ENCODE measurements around the gene RFX4.
"Not testable (repeated sequence)": the region's sequence is repeated elsewhere in the genome, so short reads cannot be mapped to it uniquely, and the experiment has no call there.

The RFX4 gene

DNA sequence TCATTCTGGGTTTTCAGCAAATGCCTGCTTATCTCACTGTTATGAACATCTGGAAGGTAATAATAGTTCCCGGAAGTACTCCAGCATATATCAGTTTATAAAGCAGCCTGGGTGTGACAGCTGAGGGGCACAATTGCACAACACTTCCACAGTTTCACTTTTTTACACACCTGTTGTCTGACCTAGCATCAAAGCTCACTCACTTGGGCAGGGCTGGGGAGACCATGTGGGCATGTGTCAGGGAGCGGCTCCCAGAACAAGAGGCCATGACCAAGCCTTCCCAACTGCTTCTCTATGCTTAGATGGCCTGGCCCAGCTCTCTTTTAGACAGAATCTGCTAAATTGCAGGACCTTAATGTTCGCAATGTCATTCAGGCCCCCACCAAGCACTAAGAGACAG, 140.6 kb downstream of the RFX4 start:
- Histone ChIP-seq H3K27me3 (ENCODE audit: control insufficient read depth, insufficient read depth, low read length) (no peaks in the 10 kb centered on the region), H3K9ac (ENCODE audit: low read length) (no peak overlapping the region), H3K36me3 (ENCODE audit: control insufficient read depth, low read depth, low read length) (no peaks in the 10 kb centered on the region), H3K9me3 (ENCODE audit: control insufficient read depth, low read depth, low read length) (no peaks in the 10 kb centered on the region), H3K27ac (ENCODE audit: low read length) (no peak overlapping the region), H3K4me1 (ENCODE audit: control insufficient read depth, low read depth, low read length) (peaks cover 12% of the 10 kb centered on the region), H3K4me3 (ENCODE audit: low read length) (no peak overlapping the region)

DNA sequence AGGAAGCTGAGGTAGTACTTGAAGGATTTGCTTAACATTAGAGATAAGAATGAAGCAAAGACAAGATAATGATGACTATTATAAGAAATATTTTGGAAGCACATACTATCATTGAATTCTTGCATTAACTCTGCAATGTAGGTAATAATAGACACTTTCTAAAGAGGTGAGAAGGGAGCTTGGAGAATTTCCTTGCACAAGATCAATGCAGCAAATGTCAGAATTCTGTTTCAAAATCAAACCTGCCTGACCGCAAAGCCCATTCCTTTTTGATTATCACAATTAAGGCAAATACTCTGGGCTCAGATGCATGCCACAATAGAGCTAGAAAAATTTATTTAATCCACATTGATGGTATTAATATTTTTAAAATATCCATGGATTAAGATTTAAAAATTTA, 141.3 kb downstream of the RFX4 start:
- Histone ChIP-seq H3K4me1 (ENCODE audit: control insufficient read depth, low read depth, low read length) (peaks cover 12% of the 10 kb centered on the region), H3K4me3 (ENCODE audit: low read length) (no peak overlapping the region), H3K9me3 (ENCODE audit: control insufficient read depth, low read depth, low read length) (no peaks in the 10 kb centered on the region), H3K9ac (ENCODE audit: low read length) (no peak overlapping the region), H3K36me3 (ENCODE audit: control insufficient read depth, low read depth, low read length) (no peaks in the 10 kb centered on the region), H3K27ac (ENCODE audit: low read length) (no peak overlapping the region), H3K27me3 (ENCODE audit: control insufficient read depth, insufficient read depth, low read length) (no peaks in the 10 kb centered on the region)

DNA sequence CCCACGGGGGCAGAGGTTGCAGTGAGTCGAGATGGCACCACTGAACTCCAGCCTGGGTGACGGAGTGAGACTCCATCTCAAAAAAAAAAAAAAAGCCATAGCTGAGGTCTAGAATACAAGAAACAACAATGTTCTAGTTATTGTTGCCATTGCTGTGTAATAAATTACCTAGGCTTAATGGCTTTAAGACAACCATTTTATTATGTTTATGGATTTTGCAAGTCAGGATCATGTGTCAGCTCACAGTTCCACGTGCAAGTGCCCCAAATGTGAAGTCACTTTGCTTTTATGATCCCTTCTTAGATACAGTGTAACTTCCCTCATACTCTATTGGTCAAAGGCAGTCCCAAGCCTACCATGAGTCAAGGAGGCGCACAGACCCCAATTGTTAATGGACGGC, 142.1 kb downstream of the RFX4 start:
- Histone ChIP-seq H3K9me3 (ENCODE audit: control insufficient read depth, low read depth, low read length) (no peaks in the 10 kb centered on the region), H3K27ac (ENCODE audit: low read length) (no peak overlapping the region), H3K4me3 (ENCODE audit: low read length) (no peak overlapping the region), H3K4me1 (ENCODE audit: control insufficient read depth, low read depth, low read length) (peaks cover 12% of the 10 kb centered on the region), H3K9ac (ENCODE audit: low read length) (no peak overlapping the region), H3K27me3 (ENCODE audit: control insufficient read depth, insufficient read depth, low read length) (no peaks in the 10 kb centered on the region), H3K36me3 (ENCODE audit: control insufficient read depth, low read depth, low read length) (no peaks in the 10 kb centered on the region)

DNA sequence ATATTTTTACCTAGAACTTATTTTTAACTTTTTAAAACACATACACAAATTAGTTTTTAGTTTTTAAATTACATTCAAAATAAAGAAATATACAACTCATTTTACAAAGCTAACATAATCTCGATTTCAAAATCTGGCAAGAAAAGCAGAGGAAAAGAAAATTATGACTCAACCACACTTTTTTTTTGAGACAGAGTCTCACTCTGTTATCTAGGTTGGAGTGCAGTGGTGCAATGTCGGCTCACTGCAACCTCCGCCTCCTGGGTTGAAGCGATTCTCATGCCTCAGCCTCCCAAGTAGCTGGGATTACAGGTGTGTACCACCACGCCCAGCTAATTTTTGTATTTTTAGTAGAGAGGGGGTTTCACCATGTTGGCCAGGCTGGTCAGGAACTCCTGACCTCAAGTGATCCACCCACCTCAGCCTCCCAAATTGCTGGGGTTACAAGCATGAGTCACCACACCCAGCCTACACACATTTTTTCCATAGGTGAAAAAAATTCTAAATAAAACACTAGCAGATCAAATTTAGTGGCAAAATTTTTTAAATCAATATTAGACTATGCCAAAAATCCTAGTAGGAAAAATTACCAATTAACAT, 143.9 kb downstream of the RFX4 start:
- H3K27ac ChIP-seq (ENCODE audit: low read length); H3K9ac ChIP-seq (ENCODE audit: low read length); H3K27me3 ChIP-seq (ENCODE audit: control insufficient read depth, insufficient read depth, low read length); H3K36me3 ChIP-seq (ENCODE audit: control insufficient read depth, low read depth, low read length); H3K9me3 ChIP-seq (ENCODE audit: control insufficient read depth, low read depth, low read length); H3K4me3 ChIP-seq (ENCODE audit: low read length): not testable (repeated sequence)
- H3K4me1 ChIP-seq (ENCODE audit: control insufficient read depth, low read depth, low read length) = peaks cover 12% of the 10 kb centered on the region

DNA sequence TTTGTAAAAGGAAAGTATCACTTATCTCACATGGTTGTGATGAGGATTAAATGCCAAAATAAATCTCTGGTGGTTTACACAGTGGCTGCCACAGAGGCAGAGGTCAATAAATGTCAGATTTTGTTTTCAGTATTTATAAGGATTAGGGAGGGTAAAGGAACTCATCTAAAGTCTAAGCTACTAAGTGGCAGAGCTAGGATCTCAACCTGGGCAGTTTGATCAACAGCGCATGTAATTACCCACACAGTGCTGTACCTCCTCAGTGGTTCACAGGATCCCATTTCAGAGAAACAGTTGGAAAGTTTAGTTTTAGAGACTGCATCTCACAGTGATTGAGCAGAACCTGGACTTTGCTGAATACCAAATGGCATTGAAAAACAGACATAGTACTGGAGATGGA, 146.8 kb downstream of the RFX4 start:
- Histone ChIP-seq H3K9ac (ENCODE audit: low read length) (no peak overlapping the region), H3K9me3 (ENCODE audit: control insufficient read depth, low read depth, low read length) (no peaks in the 10 kb centered on the region), H3K27me3 (ENCODE audit: control insufficient read depth, insufficient read depth, low read length) (no peaks in the 10 kb centered on the region), H3K36me3 (ENCODE audit: control insufficient read depth, low read depth, low read length) (no peaks in the 10 kb centered on the region), H3K4me3 (ENCODE audit: low read length) (no peak overlapping the region), H3K27ac (ENCODE audit: low read length) (no peak overlapping the region), H3K4me1 (ENCODE audit: control insufficient read depth, low read depth, low read length) (no peaks in the 10 kb centered on the region)

DNA sequence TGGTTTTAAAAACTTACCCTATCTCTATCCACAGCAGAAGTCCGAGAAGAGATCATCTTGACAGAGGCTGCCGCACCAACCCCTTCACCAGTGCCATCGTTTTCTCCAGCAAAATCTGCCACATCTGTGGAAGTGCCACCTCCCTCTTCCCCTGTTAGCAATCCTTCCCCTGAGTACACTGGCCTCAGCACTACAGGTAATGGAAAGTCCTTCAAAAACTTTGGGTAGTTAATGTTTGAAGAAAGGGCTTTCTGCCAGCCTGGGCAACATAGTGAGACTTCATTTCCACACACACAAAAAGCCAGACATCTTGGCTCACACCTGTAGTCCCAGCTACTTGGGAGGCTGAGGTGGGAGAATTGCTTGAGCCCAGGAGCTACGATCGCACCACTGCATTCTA, 150.1 kb downstream of the RFX4 start:
- Histone ChIP-seq H3K9ac (ENCODE audit: low read length) (no peak overlapping the region), H3K27ac (ENCODE audit: low read length) (no peak overlapping the region), H3K9me3 (ENCODE audit: control insufficient read depth, low read depth, low read length) (no peaks in the 10 kb centered on the region), H3K4me1 (ENCODE audit: control insufficient read depth, low read depth, low read length) (no peaks in the 10 kb centered on the region), H3K36me3 (ENCODE audit: control insufficient read depth, low read depth, low read length) (no peaks in the 10 kb centered on the region), H3K27me3 (ENCODE audit: control insufficient read depth, insufficient read depth, low read length) (no peaks in the 10 kb centered on the region), H3K4me3 (ENCODE audit: low read length) (no peak overlapping the region)

DNA sequence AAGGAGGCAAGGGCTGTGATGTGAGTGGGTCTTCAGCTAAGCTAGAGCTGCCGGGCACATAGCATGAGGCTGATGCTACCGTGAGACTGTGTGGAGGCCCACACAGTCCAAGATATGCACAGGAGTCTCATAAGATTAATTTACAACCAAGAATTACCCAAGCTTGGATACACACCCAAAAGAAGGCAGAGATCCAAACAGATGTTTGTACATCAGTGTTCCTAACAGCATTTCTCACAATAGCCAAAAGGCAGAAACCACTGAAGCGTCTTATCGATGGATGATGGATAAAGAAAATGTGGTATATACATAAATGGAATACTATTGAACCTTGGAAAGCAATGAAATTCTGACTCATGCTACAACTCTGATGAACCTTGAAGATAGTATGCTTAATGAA, 150.9 kb downstream of the RFX4 start:
- H3K4me3 ChIP-seq (ENCODE audit: low read length) = no peak overlapping the region
- H3K27me3 ChIP-seq (ENCODE audit: control insufficient read depth, insufficient read depth, low read length) = no peaks in the 10 kb centered on the region
- no peaks in the 10 kb centered on the region for H3K4me1 ChIP-seq (ENCODE audit: control insufficient read depth, low read depth, low read length)
- no peaks in the 10 kb centered on the region for H3K9me3 ChIP-seq (ENCODE audit: control insufficient read depth, low read depth, low read length)
- no peaks in the 10 kb centered on the region for H3K36me3 ChIP-seq (ENCODE audit: control insufficient read depth, low read depth, low read length)
- H3K27ac ChIP-seq (ENCODE audit: low read length) = no peak overlapping the region
- H3K9ac ChIP-seq (ENCODE audit: low read length) = no peak overlapping the region

DNA sequence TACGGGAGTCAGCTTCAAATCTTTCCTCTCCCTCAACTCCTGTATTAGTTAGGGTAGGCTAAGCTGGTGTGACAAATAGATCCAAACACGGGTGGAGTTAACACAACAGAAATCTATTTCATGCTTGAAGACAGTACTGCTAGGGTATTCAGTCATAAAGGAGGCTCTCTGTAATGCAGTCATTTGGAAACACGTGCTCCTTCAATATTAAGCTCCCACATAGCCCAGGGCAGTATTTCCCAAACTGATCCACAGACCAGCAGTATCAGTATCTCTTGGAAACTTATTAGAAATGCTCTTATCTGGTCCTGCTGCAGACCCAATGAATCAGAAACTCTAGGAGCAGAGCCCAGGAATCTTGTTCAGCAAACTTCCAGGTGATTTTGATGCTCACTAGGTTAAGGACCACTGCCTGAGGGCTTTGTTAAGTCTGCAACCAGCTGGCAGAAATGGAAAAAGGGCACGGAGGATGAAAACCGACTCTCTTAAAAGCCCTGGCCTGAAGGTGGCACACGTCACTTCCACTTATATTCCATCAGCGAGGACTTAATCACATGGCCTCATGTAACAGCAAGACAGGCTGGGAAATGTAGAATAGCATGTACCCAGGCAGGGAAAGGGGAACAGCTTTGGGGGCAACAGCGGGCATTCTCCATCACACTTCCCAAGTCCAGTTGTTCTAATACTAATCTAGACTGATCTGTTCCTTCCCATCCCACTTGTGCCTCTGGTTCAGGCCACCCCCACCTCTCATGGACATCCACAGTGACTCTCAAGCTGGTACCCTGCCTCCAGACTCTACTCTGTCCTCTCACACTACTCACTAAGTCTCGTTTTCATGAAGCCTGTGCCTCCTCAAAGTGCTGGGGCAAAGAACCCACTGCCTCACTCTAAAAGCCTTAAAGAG, 153.5 kb downstream of the RFX4 start:
- no peaks in the 10 kb centered on the region for H3K9me3 ChIP-seq (ENCODE audit: control insufficient read depth, low read depth, low read length)
- no peak overlapping the region for H3K9ac ChIP-seq (ENCODE audit: low read length)
- H3K27ac ChIP-seq (ENCODE audit: low read length) = no peak overlapping the region
- H3K27me3 ChIP-seq (ENCODE audit: control insufficient read depth, insufficient read depth, low read length) = no peaks in the 10 kb centered on the region
- peaks cover 11% of the 10 kb centered on the region for H3K4me1 ChIP-seq (ENCODE audit: control insufficient read depth, low read depth, low read length)
- no peak overlapping the region for H3K4me3 ChIP-seq (ENCODE audit: low read length)
- no peaks in the 10 kb centered on the region for H3K36me3 ChIP-seq (ENCODE audit: control insufficient read depth, low read depth, low read length)

DNA sequence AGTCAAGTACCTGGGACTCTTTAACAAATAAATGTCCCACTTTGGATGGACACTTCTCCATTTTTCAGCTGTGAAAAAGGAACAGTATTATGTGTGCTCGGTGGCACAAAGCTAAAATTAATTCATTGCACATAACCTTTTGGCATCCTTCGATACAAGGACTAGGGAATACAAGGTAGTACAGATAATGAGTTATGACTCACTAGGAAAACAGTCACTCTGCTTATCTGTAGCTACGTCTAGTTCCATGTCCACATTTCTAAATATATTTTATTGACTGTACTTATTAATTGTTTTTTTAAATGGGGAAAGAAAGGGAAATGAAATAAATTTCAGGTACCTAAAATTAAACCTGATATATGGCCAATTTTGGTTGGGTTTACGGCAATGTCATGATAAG, 156.5 kb downstream of the RFX4 start:
- Histone ChIP-seq H3K4me3 (ENCODE audit: low read length) (no peak overlapping the region), H3K9me3 (ENCODE audit: control insufficient read depth, low read depth, low read length) (no peaks in the 10 kb centered on the region), H3K27me3 (ENCODE audit: control insufficient read depth, insufficient read depth, low read length) (no peaks in the 10 kb centered on the region), H3K9ac (ENCODE audit: low read length) (no peak overlapping the region), H3K27ac (ENCODE audit: low read length) (no peak overlapping the region), H3K36me3 (ENCODE audit: control insufficient read depth, low read depth, low read length) (no peaks in the 10 kb centered on the region), H3K4me1 (ENCODE audit: control insufficient read depth, low read depth, low read length) (peaks cover 30% of the 10 kb centered on the region)

DNA sequence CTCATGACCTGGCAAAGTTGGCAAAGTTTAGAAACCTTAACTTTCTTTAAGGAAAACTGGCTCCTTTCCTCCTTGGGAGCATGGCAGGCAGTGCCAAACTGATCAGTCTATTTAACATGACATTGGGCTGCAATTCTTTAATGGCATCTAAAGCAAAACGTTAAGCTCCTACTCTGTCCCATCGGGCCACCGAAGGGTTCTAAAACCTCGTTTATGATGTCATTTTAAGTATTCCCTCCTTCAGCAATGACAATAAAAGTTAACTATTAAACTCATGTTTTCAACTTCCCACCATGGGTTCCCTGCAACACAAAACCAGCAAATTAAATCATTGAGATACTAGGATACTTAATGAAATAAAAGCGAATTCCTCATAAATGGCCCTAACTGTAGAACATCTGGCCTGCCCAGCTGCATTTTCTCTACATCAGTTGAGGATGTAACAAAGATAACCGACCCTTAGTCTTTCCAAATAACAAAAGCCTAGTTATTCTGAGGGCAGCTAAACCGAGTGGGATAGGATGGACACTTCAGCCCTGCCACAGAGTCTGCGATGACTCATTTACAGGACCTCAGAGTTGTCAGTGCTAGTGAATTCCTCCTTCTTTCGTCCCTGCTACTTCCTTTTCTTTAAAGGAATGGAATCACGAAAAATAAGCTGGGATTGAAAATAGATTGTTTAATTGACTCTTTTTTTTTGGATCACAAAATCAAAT, 157.2 kb downstream of the RFX4 start:
- Histone ChIP-seq H3K4me3 (ENCODE audit: low read length) (no peak overlapping the region), H3K36me3 (ENCODE audit: control insufficient read depth, low read depth, low read length) (no peaks in the 10 kb centered on the region), H3K4me1 (ENCODE audit: control insufficient read depth, low read depth, low read length) (peaks cover 34% of the 10 kb centered on the region), H3K9ac (ENCODE audit: low read length) (no peak overlapping the region), H3K9me3 (ENCODE audit: control insufficient read depth, low read depth, low read length) (no peaks in the 10 kb centered on the region), H3K27me3 (ENCODE audit: control insufficient read depth, insufficient read depth, low read length) (no peaks in the 10 kb centered on the region), H3K27ac (ENCODE audit: low read length) (no peak overlapping the region)

DNA sequence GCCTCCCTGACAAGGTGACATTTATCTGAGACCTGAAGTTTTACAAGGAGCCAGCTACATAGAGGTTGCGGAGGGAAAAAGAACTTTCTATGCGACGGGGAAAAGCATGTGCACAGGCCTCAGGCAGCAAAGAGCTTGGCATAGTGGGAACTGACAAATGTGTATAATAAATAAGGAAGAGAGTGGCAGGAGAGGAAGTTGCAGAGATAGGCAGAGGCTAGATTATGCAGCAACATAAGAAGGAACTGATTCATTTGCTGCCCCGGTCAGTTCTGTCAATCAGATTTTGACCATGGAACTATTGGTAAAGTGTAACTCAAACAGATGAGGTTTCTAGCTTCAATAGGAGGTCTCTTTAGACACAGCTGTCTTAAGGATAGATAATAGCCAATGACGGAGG, 158.0 kb downstream of the RFX4 start:
- Histone ChIP-seq H3K4me3 (ENCODE audit: low read length) (no peak overlapping the region), H3K9ac (ENCODE audit: low read length) (no peak overlapping the region), H3K27me3 (ENCODE audit: control insufficient read depth, insufficient read depth, low read length) (no peaks in the 10 kb centered on the region)

More for the DNA sequence above, 158.0 kb downstream of the RFX4 start:
- no peak overlapping the region for H3K27ac ChIP-seq (ENCODE audit: low read length)
- no peaks in the 10 kb centered on the region for H3K36me3 ChIP-seq (ENCODE audit: control insufficient read depth, low read depth, low read length)
- no peaks in the 10 kb centered on the region for H3K9me3 ChIP-seq (ENCODE audit: control insufficient read depth, low read depth, low read length)
- peaks cover 34% of the 10 kb centered on the region for H3K4me1 ChIP-seq (ENCODE audit: control insufficient read depth, low read depth, low read length)
